Right lobe of liver (tissue), 4 donors: Measurements from ENCODE around the gene CBFA2T2.

Experiments
- POLR2A ChIP-seq: fragments of 450-650 bp; IDR thresholded peaks from one replicate; pipeline ENCODE4 v1.6.1; 2017; ENCODE audit warnings: antibody characterized with exemption, mild to moderate bottlenecking
- TF ChIP-seq, protein P1 (sequence below), 4 donors: fragments of 200-600 bp in 3 of 4; fragments of 450-650 bp in 1 of 4; IDR thresholded peaks; one replicate each; pipeline versions ENCODE4 v1.5.1 to v1.8.0; 2016 to 2022; ENCODE audit warnings: antibody characterized with exemption in 4 of 4, mild to moderate bottlenecking in 2 of 4
- donor health status: DM: no; HTN: no; CAD: no.
- donor health status: DM: no; HTN: no; CAD: no.
- donor health status: DM: no; HTN: yes; CAD: no.

DNA sequence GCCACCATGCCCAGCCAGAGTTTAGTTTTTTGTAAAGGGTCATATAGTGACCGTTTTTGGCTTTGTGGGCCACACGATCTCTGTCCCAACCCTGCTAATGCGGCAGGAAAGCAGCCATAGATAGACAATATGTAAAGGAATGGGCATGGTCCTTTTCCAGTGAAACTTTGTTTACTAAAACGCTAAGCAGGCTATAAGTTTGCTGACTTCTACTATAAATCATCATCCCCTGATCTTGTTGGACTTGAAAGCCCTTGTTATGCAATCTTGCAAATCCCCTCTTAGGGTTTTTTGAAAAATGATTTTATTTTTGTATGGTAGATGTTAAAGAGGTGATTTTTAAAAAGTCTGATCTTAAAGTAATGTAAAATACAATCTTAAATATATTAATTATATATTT, 63.6 kb downstream of the CBFA2T2 start:
- no peak for TF ChIP-seq POLR2A
- TF ChIP-seq, protein P1, sequence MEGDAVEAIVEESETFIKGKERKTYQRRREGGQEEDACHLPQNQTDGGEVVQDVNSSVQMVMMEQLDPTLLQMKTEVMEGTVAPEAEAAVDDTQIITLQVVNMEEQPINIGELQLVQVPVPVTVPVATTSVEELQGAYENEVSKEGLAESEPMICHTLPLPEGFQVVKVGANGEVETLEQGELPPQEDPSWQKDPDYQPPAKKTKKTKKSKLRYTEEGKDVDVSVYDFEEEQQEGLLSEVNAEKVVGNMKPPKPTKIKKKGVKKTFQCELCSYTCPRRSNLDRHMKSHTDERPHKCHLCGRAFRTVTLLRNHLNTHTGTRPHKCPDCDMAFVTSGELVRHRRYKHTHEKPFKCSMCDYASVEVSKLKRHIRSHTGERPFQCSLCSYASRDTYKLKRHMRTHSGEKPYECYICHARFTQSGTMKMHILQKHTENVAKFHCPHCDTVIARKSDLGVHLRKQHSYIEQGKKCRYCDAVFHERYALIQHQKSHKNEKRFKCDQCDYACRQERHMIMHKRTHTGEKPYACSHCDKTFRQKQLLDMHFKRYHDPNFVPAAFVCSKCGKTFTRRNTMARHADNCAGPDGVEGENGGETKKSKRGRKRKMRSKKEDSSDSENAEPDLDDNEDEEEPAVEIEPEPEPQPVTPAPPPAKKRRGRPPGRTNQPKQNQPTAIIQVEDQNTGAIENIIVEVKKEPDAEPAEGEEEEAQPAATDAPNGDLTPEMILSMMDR (IDR thresholded peaks at IDR 0.05), result no peak
